ENCODE results near the gene GAB3.

The GAB3 gene

DNA sequence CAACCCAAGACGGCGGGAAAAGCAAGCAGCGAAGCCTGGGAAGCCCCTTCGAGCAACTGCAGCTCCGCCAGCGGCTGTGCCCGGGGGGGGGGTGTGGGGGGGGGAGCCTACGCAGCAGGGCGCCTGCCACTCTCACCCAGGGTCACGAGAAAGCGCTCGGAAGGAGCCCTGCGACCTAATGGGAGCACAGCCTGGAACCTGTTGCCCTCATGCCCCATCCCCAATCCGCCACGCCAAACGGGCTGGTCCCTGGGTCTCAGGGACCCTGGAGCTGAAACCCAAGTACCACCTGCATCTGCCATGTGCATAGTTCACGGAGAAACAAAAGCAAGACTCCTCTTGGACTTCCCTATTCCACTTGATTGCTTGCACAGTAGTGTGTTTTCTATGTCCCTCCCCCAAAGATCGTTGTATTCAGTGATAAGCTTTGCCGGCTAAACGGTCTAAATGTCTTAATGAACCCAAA lies 359 bp upstream of the GAB3 start:
- H3K9ac ChIP-seq (ENCODE audit: low read length in 5 of 5), result no peak overlapping the region
- peaks cover 0 to 9% (median 0%) of the 10 kb centered on the region in 5 donors for H3K27me3 ChIP-seq (ENCODE audit: control insufficient read depth in 5 of 5, insufficient read depth in 4 of 5, low read length in 5 of 5)
- H3K4me1 ChIP-seq (ENCODE audit: control insufficient read depth in 5 of 5, insufficient read depth in 5 of 5, low read length in 5 of 5), result peaks cover 0 to 27% (median 19%) of the 10 kb centered on the region in 5 donors
- H3K9me3 ChIP-seq (ENCODE audit: control insufficient read depth in 5 of 5, low read length in 5 of 5), result peaks cover 0 to 2% (median 0%) of the 10 kb centered on the region in 5 donors
- no peak overlapping the region for H3K27ac ChIP-seq (ENCODE audit: low read depth, low read length)
- no peaks in the 10 kb centered on the region for H3K36me3 ChIP-seq (ENCODE audit: control insufficient read depth in 5 of 5, insufficient read depth in 5 of 5, low read length in 5 of 5)
- peak overlapping the region; percentile 31 to 78 (median 53) for H3K4me3 ChIP-seq (ENCODE audit: low read depth in 1 of 5, low read length in 5 of 5)

- Histone ChIP-seq H3K36me3 (ENCODE audit: control insufficient read depth in 5 of 5, insufficient read depth in 5 of 5, low read length in 5 of 5) (no peaks in the 10 kb centered on the region), H3K9ac (ENCODE audit: low read length in 5 of 5) (peak overlapping the region in 4 of 5 donors; percentile 1 to 88 (median 80)), H3K4me3 (ENCODE audit: low read depth in 1 of 5, low read length in 5 of 5) (peak overlapping the region; percentile 70 to 84 (median 78)), H3K27me3 (ENCODE audit: control insufficient read depth in 5 of 5, insufficient read depth in 4 of 5, low read length in 5 of 5) (peaks cover 0 to 9% (median 0%) of the 10 kb centered on the region in 5 donors), H3K27ac (ENCODE audit: low read depth, low read length) (peak overlapping the region; percentile 75), H3K4me1 (ENCODE audit: control insufficient read depth in 5 of 5, insufficient read depth in 5 of 5, low read length in 5 of 5) (peaks cover 0 to 27% (median 19%) of the 10 kb centered on the region in 5 donors), H3K9me3 (ENCODE audit: control insufficient read depth in 5 of 5, low read length in 5 of 5) (peaks cover 0 to 2% (median 0%) of the 10 kb centered on the region in 5 donors)
Observed at GRCh38 chrX:154749856-154750255, 1.0 kb downstream of the GAB3 start.

DNA sequence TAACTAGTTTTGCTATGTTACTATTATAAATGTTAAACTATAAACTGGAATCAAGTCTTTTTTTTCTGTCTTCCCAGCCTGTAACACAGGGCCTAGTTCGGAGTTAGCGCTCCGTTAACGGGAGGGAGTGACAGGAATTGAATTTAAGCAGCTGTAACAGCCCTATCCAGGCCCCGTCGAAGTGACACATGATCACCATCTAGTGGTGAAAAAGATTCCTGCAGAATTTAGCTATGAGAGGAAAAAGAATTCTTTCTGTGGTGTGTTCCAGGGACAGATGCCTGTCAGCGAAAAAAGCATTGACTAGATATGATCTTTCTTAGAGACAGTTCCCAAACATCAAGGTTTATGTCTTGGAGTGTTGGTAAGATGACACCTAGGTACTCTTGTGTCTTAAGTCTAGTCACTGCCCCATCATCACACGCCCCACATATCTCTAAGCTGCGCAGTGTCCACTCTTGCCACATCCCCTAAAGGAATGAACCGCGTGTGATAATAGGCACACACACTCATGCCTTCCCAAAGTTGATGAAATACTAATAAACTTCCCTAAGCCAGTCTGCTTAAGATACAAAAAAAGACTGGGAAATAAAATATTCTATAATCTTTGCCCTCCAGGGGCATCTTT lies 2.1 kb downstream of the GAB3 start:
- peaks cover 0 to 27% (median 19%) of the 10 kb centered on the region in 5 donors for H3K4me1 ChIP-seq (ENCODE audit: control insufficient read depth in 5 of 5, insufficient read depth in 5 of 5, low read length in 5 of 5)
- peaks cover 0 to 9% (median 0%) of the 10 kb centered on the region in 5 donors for H3K27me3 ChIP-seq (ENCODE audit: control insufficient read depth in 5 of 5, insufficient read depth in 4 of 5, low read length in 5 of 5)
- H3K9me3 ChIP-seq (ENCODE audit: control insufficient read depth in 5 of 5, low read length in 5 of 5), result peaks cover 0 to 2% (median 0%) of the 10 kb centered on the region in 5 donors
- H3K9ac ChIP-seq (ENCODE audit: low read length in 5 of 5), result no peak overlapping the region
- no peak overlapping the region for H3K27ac ChIP-seq (ENCODE audit: low read depth, low read length)
- H3K36me3 ChIP-seq (ENCODE audit: control insufficient read depth in 5 of 5, insufficient read depth in 5 of 5, low read length in 5 of 5), result no peaks in the 10 kb centered on the region
- H3K4me3 ChIP-seq (ENCODE audit: low read depth in 1 of 5, low read length in 5 of 5), result no peak overlapping the region

DNA sequence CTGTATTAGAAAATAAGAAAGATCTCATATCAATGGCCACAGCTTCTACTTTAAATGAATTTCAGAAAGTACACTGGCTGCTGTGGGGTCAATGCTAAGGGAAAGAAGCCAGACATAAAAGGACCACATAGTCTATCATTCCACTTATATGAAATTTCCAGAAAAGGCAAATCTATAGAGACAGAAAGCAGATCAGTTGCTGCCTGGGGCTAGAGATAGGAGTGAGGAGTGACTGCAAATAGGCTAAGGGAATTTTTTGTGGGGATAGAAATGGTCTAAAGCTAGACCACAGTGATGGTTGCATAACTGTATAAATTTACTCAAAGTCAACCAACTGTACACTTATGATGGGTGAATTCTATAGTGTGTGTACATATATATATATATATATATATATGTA lies 8.3 kb downstream of the GAB3 start:
- Histone ChIP-seq H3K27ac (ENCODE audit: low read depth, low read length) (no peak overlapping the region), H3K36me3 (ENCODE audit: control insufficient read depth in 5 of 5, insufficient read depth in 5 of 5, low read length in 5 of 5) (no peaks in the 10 kb centered on the region), H3K27me3 (ENCODE audit: control insufficient read depth in 5 of 5, insufficient read depth in 4 of 5, low read length in 5 of 5) (no peaks in the 10 kb centered on the region), H3K4me1 (ENCODE audit: control insufficient read depth in 5 of 5, insufficient read depth in 5 of 5, low read length in 5 of 5) (peaks cover 0 to 13% (median 7%) of the 10 kb centered on the region in 5 donors), H3K9ac (ENCODE audit: low read length in 5 of 5) (no peak overlapping the region), H3K4me3 (ENCODE audit: low read depth in 1 of 5, low read length in 5 of 5) (no peak overlapping the region), H3K9me3 (ENCODE audit: control insufficient read depth in 5 of 5, low read length in 5 of 5) (no peaks in the 10 kb centered on the region)

- Histone ChIP-seq H3K4me3 (ENCODE audit: low read depth in 1 of 5, low read length in 5 of 5) (no peak overlapping the region), H3K9me3 (ENCODE audit: control insufficient read depth in 5 of 5, low read length in 5 of 5) (no peaks in the 10 kb centered on the region), H3K4me1 (ENCODE audit: control insufficient read depth in 5 of 5, insufficient read depth in 5 of 5, low read length in 5 of 5) (peaks cover 0 to 39% (median 27%) of the 10 kb centered on the region in 5 donors), H3K27ac (ENCODE audit: low read depth, low read length) (no peak overlapping the region), H3K27me3 (ENCODE audit: control insufficient read depth in 5 of 5, insufficient read depth in 4 of 5, low read length in 5 of 5) (peaks cover 0 to 5% (median 0%) of the 10 kb centered on the region in 5 donors), H3K9ac (ENCODE audit: low read length in 5 of 5) (no peak overlapping the region), H3K36me3 (ENCODE audit: control insufficient read depth in 5 of 5, insufficient read depth in 5 of 5, low read length in 5 of 5) (no peaks in the 10 kb centered on the region)
Observed at GRCh38 chrX:154739952-154740465, 10.9 kb downstream of the GAB3 start.

GRCh38 chrX:154738011-154738738 lies 12.7 kb downstream of the GAB3 start:
- peaks cover 0 to 5% (median 0%) of the 10 kb centered on the region in 5 donors for H3K27me3 ChIP-seq (ENCODE audit: control insufficient read depth in 5 of 5, insufficient read depth in 4 of 5, low read length in 5 of 5)
- no peak overlapping the region for H3K9ac ChIP-seq (ENCODE audit: low read length in 5 of 5)
- H3K36me3 ChIP-seq (ENCODE audit: control insufficient read depth in 5 of 5, insufficient read depth in 5 of 5, low read length in 5 of 5), result no peaks in the 10 kb centered on the region
- H3K27ac ChIP-seq (ENCODE audit: low read depth, low read length), result peak overlapping the region; percentile 35
- H3K4me1 ChIP-seq (ENCODE audit: control insufficient read depth in 5 of 5, insufficient read depth in 5 of 5, low read length in 5 of 5), result peaks cover 5 to 57% (median 37%) of the 10 kb centered on the region in 5 donors
- H3K9me3 ChIP-seq (ENCODE audit: control insufficient read depth in 5 of 5, low read length in 5 of 5), result no peaks in the 10 kb centered on the region
- H3K4me3 ChIP-seq (ENCODE audit: low read depth in 1 of 5, low read length in 5 of 5), result no peak overlapping the region

DNA sequence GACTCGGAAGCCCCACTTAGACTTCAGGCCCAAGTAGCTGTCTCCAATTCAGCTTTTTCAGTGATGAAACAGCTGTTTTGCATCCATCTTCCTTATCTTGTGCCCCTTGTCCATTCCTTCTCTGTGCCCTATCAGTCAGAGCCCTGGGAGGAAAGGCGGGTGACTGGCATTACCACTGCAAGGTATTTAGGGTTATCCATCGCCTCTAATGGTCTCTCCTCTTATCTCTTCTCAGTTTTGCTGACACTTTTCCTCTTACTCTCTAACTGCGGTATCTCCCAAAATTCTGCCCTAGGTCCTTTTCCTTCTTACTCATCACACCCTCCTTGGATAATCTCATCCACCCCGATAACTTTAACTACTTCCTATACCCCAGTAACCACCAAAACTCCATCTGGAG lies 13.7 kb downstream of the GAB3 start:
- peaks cover 0 to 5% (median 0%) of the 10 kb centered on the region in 5 donors for H3K27me3 ChIP-seq (ENCODE audit: control insufficient read depth in 5 of 5, insufficient read depth in 4 of 5, low read length in 5 of 5)
- peaks cover 8 to 67% (median 47%) of the 10 kb centered on the region in 5 donors for H3K4me1 ChIP-seq (ENCODE audit: control insufficient read depth in 5 of 5, insufficient read depth in 5 of 5, low read length in 5 of 5)
- H3K9me3 ChIP-seq (ENCODE audit: control insufficient read depth in 5 of 5, low read length in 5 of 5), result no peaks in the 10 kb centered on the region
- no peaks in the 10 kb centered on the region for H3K36me3 ChIP-seq (ENCODE audit: control insufficient read depth in 5 of 5, insufficient read depth in 5 of 5, low read length in 5 of 5)
- no peak overlapping the region for H3K4me3 ChIP-seq (ENCODE audit: low read depth in 1 of 5, low read length in 5 of 5)
- H3K27ac ChIP-seq (ENCODE audit: low read depth, low read length), result peak overlapping the region; percentile 91
- H3K9ac ChIP-seq (ENCODE audit: low read length in 5 of 5), result no peak overlapping the region

GRCh38 chrX:154735695-154736393 lies 15.0 kb downstream of the GAB3 start:
- peaks cover 0 to 5% (median 0%) of the 10 kb centered on the region in 5 donors for H3K27me3 ChIP-seq (ENCODE audit: control insufficient read depth in 5 of 5, insufficient read depth in 4 of 5, low read length in 5 of 5)
- H3K9me3 ChIP-seq (ENCODE audit: control insufficient read depth in 5 of 5, low read length in 5 of 5), result no peaks in the 10 kb centered on the region
- no peaks in the 10 kb centered on the region for H3K36me3 ChIP-seq (ENCODE audit: control insufficient read depth in 5 of 5, insufficient read depth in 5 of 5, low read length in 5 of 5)
- peak overlapping the region; percentile 91 for H3K27ac ChIP-seq (ENCODE audit: low read depth, low read length)
- H3K4me3 ChIP-seq (ENCODE audit: low read depth in 1 of 5, low read length in 5 of 5), result no peak overlapping the region
- peaks cover 12 to 80% (median 60%) of the 10 kb centered on the region in 5 donors for H3K4me1 ChIP-seq (ENCODE audit: control insufficient read depth in 5 of 5, insufficient read depth in 5 of 5, low read length in 5 of 5)
- H3K9ac ChIP-seq (ENCODE audit: low read length in 5 of 5), result no peak overlapping the region

- Histone ChIP-seq H3K27ac (ENCODE audit: low read depth, low read length) (peak overlapping the region; percentile 91), H3K9me3 (ENCODE audit: control insufficient read depth in 5 of 5, low read length in 5 of 5) (no peaks in the 10 kb centered on the region), H3K4me3 (ENCODE audit: low read depth in 1 of 5, low read length in 5 of 5) (peak overlapping the region in 1 of 5 donors; percentile 10), H3K4me1 (ENCODE audit: control insufficient read depth in 5 of 5, insufficient read depth in 5 of 5, low read length in 5 of 5) (peaks cover 23 to 96% (median 76%) of the 10 kb centered on the region in 5 donors), H3K36me3 (ENCODE audit: control insufficient read depth in 5 of 5, insufficient read depth in 5 of 5, low read length in 5 of 5) (no peaks in the 10 kb centered on the region), H3K9ac (ENCODE audit: low read length in 5 of 5) (peak overlapping the region; percentile 12 to 56 (median 46)), H3K27me3 (ENCODE audit: control insufficient read depth in 5 of 5, insufficient read depth in 4 of 5, low read length in 5 of 5) (peaks cover 0 to 5% (median 0%) of the 10 kb centered on the region in 5 donors)
Observed at GRCh38 chrX:154734061-154734781, 16.7 kb downstream of the GAB3 start.
